NCI-H446 treated with DMSO at 0.1 percent for 48 hours (cell line): Measurements from ENCODE around the gene OR52M1.
"Not testable (repeated sequence)": the region's sequence is repeated elsewhere in the genome, so short reads cannot be mapped to it uniquely, and the experiment has no call there.

Source experiments
- DNase-seq: peaks from one replicate; lab custom pipeline; 2025; lab: John Stamatoyannopoulos, UW

OR52M1 gene

GRCh38 chr11:4544891-4545290 is at the start of gene OR52M1:
OR52M1 (plus strand) TSS chr11:4545191; CDS start chr11:4545191, 0 bp downstream.
- DNase-seq: no peak

- no peak for DNase-seq
These were observed 49.5 kb upstream of the OR52M1 start for GRCh38 chr11:4495487-4495886.

GRCh38 chr11:4495986-4496385 is 49.0 kb upstream of the OR52M1 start:
- DNase-seq: no peak

- no peak for DNase-seq
These were observed 48.3 kb upstream of the OR52M1 start for GRCh38 chr11:4496557-4497248.

GRCh38 chr11:4508886-4509285 is 36.1 kb upstream of the OR52M1 start:
- DNase-seq: no peak

- no peak for DNase-seq
These were observed 33.4 kb upstream of the OR52M1 start for GRCh38 chr11:4511282-4512245.

GRCh38 chr11:4514196-4514595 is 30.8 kb upstream of the OR52M1 start:
- no peak for DNase-seq

- no peak for DNase-seq
These were observed 22.7 kb upstream of the OR52M1 start for GRCh38 chr11:4522339-4522738.

GRCh38 chr11:4522752-4523151 is 22.2 kb upstream of the OR52M1 start:
- no peak for DNase-seq

GRCh38 chr11:4523666-4524065 is 21.3 kb upstream of the OR52M1 start:
- DNase-seq: no peak

GRCh38 chr11:4527926-4528325 is 17.1 kb upstream of the OR52M1 start:
- no peak for DNase-seq

- DNase-seq: not testable (repeated sequence)
These were observed 13.3 kb upstream of the OR52M1 start for GRCh38 chr11:4531686-4532085.

- no peak for DNase-seq
These were observed 5.3 kb upstream of the OR52M1 start for GRCh38 chr11:4539603-4540219.

GRCh38 chr11:4541071-4541470 is 3.9 kb upstream of the OR52M1 start:
- DNase-seq: no peak

GRCh38 chr11:4543561-4543960 is 1.4 kb upstream of the OR52M1 start:
- no peak for DNase-seq

- no peak for DNase-seq
These were observed 1.9 kb downstream of the OR52M1 start for GRCh38 chr11:4546878-4547277.

- DNase-seq: no peak
These were observed 2.4 kb downstream of the OR52M1 start for GRCh38 chr11:4547416-4547815.

GRCh38 chr11:4551346-4551979 is 6.5 kb downstream of the OR52M1 start:
- no peak for DNase-seq

- DNase-seq: no peak
These were observed 14.8 kb downstream of the OR52M1 start for GRCh38 chr11:4559527-4560440.

- DNase-seq: no peak
These were observed 15.5 kb downstream of the OR52M1 start for GRCh38 chr11:4560467-4560866.

GRCh38 chr11:4565371-4565770 is 20.4 kb downstream of the OR52M1 start:
- DNase-seq: no peak
